HG03097 (cell line): ENCODE data around the gene SETD3.
A peak's percentile ranks its signal among the peaks of the same experiment; 100 is the strongest.

Experiments used
- ATAC-seq: cut with Tn5 transposase; IDR thresholded peaks from one replicate; pipeline ENCODE4 v1.9.1; 2021; ENCODE audit not compliant: unreplicated experiment, low FRiP score

The SETD3 gene

GRCh38 chr14:99479906-99480869 lies at the start of gene SETD3:
TSS of gene SETD3 (minus strand) at chr14:99480859. CDS start at chr14:99465805, 15,054 bp downstream.
- peak; percentile 7 for ATAC-seq

- ATAC-seq = no peak
Observed at GRCh38 chr14:99529899-99530298, 49.2 kb upstream of the SETD3 start.

DNA sequence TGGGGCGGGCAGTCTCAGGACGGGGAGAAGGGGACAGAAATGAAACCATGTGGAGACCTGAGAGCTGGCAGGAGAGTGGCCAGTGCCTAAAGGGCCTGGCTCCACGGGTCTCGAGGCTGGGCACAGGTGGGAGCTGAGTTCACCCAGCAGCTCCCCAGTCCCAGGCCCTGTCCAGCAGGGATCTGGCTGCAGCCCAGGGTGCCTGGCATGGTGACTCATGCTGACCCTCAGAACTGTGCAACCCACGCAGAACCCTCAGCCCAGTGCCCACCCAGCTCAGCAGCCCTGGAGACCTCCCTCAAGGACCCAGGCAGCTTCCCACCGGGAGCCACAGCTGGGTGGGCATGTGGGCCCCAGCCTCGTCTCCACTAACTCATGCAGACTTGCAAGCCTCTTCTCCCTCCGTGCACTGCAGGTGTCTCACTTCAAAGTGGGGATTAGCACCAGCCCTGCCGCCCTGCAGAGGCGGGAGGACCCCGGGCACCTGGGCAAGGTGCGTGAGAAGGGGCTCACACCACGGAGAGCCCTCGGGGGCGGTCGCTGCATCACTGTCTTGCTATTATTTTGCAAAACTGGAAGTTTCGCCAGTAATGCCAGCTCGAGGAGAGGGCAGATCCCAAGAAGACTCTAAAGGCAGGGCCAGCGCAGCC lies 46.9 kb upstream of the SETD3 start:
- no peak for ATAC-seq

GRCh38 chr14:99527026-99527425 lies 46.4 kb upstream of the SETD3 start:
- no peak for ATAC-seq

DNA sequence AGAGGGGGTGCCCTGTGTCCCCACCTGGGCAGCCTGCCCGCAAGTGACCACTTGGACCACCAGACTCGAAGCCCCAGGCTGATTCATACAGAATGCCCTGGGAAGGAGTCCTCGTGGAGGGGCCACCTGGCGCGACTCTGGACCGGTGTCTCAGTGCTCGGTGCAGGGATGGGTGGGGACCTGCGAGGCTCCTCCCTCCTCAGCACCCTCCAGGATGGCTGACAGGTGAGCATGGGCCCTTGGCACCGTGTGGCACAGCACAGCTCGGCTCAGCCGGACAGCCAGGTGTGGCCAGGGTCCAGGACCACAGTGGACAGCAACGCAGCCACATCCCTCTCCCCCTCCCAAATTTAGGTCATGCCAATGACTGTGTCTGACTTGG lies 45.0 kb upstream of the SETD3 start:
- no peak for ATAC-seq

GRCh38 chr14:99524804-99525698 lies 44.4 kb upstream of the SETD3 start:
- ATAC-seq = no peak

- no peak for ATAC-seq
Observed at GRCh38 chr14:99524091-99524661, 43.5 kb upstream of the SETD3 start.

DNA sequence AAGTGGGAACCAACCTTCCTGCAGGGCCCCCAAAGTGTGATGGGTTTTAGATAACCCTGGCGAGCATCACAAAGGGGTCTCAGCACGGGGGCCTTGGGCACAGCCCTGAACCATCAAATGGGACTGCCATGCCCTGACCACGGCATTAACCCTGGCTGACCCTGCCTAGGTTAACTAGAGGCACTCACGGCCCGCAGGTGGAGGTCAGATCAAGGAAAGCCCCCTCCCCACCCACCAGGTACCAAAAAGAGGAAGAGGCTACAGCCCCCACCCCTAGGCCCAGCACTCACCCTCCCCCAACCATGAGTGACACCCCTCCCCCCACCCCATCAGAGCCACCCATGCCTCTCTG lies 43.0 kb upstream of the SETD3 start:
- ATAC-seq = no peak

GRCh38 chr14:99522934-99523703 lies 42.5 kb upstream of the SETD3 start:
- ATAC-seq = no peak

DNA sequence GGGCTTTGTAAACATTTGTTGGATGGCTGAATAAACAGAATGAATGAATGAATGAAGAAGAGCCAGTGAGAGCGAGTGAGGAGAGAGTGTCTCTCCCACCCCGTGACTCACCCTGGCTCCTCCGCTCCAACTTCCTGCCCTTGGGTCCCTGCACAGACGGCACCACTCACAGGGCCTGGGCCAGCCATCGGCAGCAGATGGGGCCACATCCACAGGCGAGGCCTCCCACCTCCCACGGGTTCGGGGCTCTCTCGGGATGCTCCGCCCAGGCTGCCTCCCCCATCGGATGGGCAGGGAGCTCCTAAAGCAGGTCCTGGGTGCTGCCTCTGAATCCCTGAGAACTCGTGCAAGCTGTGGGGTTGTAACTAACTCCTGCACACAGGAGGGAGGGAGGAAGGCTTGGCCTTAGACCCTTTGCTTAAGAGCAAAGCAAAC lies 41.8 kb upstream of the SETD3 start:
- ATAC-seq = no peak

DNA sequence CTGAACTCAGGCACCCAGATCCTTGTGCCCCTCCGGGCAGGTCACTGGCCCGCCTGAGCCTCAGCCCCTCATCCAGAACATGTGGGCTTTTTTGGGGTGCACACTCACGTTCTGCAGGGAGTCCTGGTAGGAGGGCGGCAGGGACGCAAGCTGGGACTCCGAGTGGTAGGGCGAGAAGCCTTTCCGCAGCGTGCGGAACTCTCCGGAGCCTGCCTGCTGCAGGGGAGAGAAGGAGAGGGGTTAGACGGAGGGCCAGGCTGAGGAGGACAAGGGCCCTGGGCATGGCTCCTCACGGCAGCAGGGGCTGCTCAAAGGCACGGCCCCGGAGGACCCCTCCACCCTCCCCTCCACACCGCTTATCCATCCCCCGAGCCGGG lies 41.4 kb upstream of the SETD3 start:
- no peak for ATAC-seq

DNA sequence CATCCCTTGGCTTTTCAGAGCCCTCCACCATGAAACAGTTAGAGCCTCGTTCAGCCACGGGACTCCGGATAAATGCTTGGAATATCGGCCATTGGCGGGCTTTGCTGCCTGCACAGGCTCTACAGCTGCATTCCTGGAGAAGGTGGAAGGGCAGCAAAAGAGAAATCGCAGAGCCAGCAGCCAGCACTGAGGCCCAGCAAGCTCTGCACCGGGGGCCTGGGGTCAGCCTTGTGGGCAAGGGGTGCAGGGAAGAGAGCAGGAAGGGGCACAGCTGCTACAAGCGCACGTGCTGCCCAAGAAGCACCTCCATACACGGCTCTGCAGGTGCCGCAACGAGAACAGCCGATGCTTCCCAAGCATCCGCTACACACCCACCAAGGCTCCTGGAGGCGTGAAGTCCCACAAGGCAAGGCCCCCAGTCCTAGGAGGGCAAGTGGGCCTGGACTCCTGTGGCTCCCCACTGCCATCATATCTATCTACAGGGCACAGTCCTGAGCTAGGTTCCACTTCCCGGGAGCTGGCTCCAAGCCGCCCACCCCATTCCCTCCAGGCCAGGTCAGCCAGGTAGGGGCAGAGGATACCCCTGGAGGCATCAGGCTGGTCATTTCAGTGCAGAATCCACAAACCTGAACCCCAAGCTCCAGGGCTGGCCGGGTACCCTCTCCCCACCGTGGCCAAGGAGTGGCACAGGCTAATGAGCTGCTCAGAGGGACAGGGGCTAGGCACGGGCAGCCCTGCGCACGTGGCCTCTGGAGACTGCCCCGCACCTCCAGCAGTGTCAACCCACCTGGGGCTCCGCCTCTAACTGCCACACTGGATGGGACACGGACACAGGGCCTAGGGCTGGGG lies 40.7 kb upstream of the SETD3 start:
- no peak for ATAC-seq

GRCh38 chr14:99520571-99521081 lies 40.0 kb upstream of the SETD3 start:
- no peak for ATAC-seq

DNA sequence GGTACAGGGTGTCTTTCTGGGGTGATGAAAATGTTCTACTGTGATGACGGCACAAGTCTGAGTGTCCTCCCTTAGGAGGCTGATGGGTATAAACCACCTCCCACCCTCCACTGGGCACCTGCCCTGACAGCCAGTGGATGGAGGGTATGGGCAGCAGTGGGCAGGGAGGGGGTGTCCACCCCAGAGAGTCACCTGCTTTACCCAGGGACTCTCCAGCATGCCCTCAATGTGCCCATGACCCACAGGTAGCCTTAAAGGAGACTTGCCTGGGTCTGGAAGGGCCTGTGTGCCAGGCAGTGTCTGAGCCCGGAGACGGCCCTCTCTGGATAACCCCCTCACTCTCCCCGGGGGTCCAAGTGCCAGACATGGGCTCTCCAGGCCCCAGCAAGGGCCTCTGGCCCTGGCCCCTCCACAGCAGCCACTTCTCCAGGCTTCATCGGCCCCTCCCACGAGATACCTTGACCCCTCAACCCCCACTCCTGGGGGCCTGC lies 39.3 kb upstream of the SETD3 start:
- no peak for ATAC-seq

- no peak for ATAC-seq
Observed at GRCh38 chr14:99519347-99519881, 38.8 kb upstream of the SETD3 start.

DNA sequence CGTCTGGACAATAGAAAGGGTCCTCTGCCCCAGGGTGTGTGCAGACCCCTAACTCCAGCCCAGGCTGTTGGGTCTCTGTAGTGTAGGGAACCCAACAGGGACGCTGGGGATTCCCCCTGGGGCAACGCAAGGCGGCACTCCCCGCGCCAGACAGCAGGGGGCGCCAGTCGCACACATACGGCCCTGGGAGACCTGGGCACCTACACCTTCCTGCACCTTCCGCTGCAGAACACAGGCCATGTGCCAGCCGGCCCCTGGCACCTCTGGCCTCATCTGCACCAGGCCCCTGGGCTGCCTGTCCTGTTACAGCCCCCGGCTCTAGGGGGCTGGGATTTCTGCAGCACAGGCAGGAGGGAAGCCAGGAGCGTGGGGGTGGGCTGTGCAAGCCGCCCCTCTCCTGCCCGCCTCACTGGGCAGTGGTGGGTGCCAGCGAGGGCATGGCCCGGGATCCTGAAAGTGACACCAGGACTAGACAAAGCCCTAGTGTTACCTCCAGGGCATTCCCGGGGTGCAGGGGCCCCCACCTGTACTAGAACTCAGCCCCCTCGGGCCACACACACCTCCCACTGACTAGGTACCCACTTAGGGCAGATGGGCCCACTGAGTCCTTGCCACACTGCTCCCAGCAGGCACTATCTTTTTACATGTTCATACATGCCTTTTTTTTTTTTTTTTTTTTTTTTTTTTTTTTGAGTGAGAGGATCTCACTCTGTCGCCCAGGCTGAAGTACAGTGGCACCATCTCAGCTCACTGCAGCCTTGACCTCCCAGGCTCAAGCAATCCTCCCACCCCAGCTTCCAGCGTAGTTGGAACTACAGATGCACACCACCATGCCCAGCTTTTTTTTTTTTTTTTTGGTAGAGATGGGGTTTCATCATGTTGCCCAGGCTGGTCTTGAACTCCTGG lies 38.0 kb upstream of the SETD3 start:
- no peak for ATAC-seq

- ATAC-seq = no peak
Observed at GRCh38 chr14:99517643-99518381, 37.2 kb upstream of the SETD3 start.
